Ishikawa (cell line): ENCODE data around the gene MYH14.

Experiments used
- CEBPB ChIP-seq: IDR thresholded peaks from 2 replicates; pipeline ENCODE4 v1.6.1; 2012
- CREB1 ChIP-seq: IDR thresholded peaks from 2 replicates; pipeline ENCODE4 v1.6.1; 2012; ENCODE audit warnings: low read depth
- EGR1 ChIP-seq: IDR thresholded peaks from 2 replicates; pipeline ENCODE4 v1.6.1; 2012
- EP300 ChIP-seq: IDR thresholded peaks from 2 replicates; pipeline ENCODE4 v1.6.1; 2012; ENCODE audit warnings: borderline replicate concordance
- FOXM1 ChIP-seq: IDR thresholded peaks from 2 replicates; pipeline ENCODE4 v1.6.1; 2012; ENCODE audit warnings: low read depth, borderline replicate concordance
- MAX ChIP-seq: IDR thresholded peaks from 2 replicates; pipeline ENCODE4 v1.6.1; 2012
- NFIC ChIP-seq: IDR thresholded peaks from 2 replicates; pipeline ENCODE4 v1.6.1; 2012
- RAD21 ChIP-seq: IDR thresholded peaks from 2 replicates; pipeline ENCODE4 v1.6.1; 2012; ENCODE audit warnings: low read depth
- REST ChIP-seq: IDR thresholded peaks from 2 replicates; pipeline ENCODE4 v1.6.1; 2012; ENCODE audit warnings: low read depth, mild to moderate bottlenecking
- TAF1 ChIP-seq: IDR thresholded peaks from 2 replicates; pipeline ENCODE4 v1.6.1; 2012; ENCODE audit warnings: low read depth, mild to moderate bottlenecking
- TCF12 ChIP-seq: IDR thresholded peaks from 2 replicates; pipeline ENCODE4 v1.6.1; 2012; ENCODE audit warnings: low read depth
- TEAD4 ChIP-seq: IDR thresholded peaks from 2 replicates; pipeline ENCODE4 v1.6.1; 2012
- USF1 ChIP-seq: IDR thresholded peaks from 2 replicates; pipeline ENCODE4 v1.6.1; 2012
- YY1 ChIP-seq: IDR thresholded peaks from 2 replicates; pipeline ENCODE4 v1.6.1; 2012; ENCODE audit warnings: low read depth
- ZBTB7A ChIP-seq: IDR thresholded peaks from 2 replicates; pipeline ENCODE4 v1.6.1; 2012; ENCODE audit warnings: low read depth

MYH14 gene

GRCh38 chr19:50290011-50290410, 86.6 kb downstream of the MYH14 start:
- TF ChIP-seq TEAD4 (no peak), USF1 (no peak)

- TF ChIP-seq RAD21, result no peak
- no peak for TF ChIP-seq EP300
- TF ChIP-seq TCF12, result no peak
- no peak for TF ChIP-seq REST
- no peak for TF ChIP-seq USF1
- TF ChIP-seq YY1, result no peak
- no peak for TF ChIP-seq ZBTB7A
- TF ChIP-seq CREB1, result no peak
- no peak for TF ChIP-seq EGR1
- TF ChIP-seq FOXM1, result no peak
- no peak for TF ChIP-seq TEAD4
- no peak for TF ChIP-seq NFIC
- TF ChIP-seq MAX, result no peak
- no peak for TF ChIP-seq CEBPB
- TF ChIP-seq TAF1, result no peak
These were observed 87.4 kb downstream of the MYH14 start for GRCh38 chr19:50290775-50291174.

- TF ChIP-seq CREB1 (no peak), MAX (no peak), EGR1 (no peak), TAF1 (no peak), REST (no peak), NFIC (no peak), ZBTB7A (no peak), TEAD4 (no peak), YY1 (no peak), CEBPB (no peak), RAD21 (no peak)
These were observed 88.9 kb downstream of the MYH14 start for GRCh38 chr19:50292216-50292827.

GRCh38 chr19:50293263-50294004, 90.0 kb downstream of the MYH14 start:
- no peak for TF ChIP-seq YY1
- TF ChIP-seq EP300, result no peak
- TF ChIP-seq ZBTB7A, result no peak
- no peak for TF ChIP-seq TAF1
- no peak for TF ChIP-seq CREB1
- TF ChIP-seq EGR1, result no peak
- no peak for TF ChIP-seq REST
- no peak for TF ChIP-seq RAD21
- TF ChIP-seq TCF12, result no peak
- TF ChIP-seq MAX, result no peak
- no peak for TF ChIP-seq FOXM1
- no peak for TF ChIP-seq NFIC
- TF ChIP-seq TEAD4, result no peak
- no peak for TF ChIP-seq CEBPB
